Activated B cell treated with CpG ODN at 0.5 μM for 24 hours (primary cell): ENCODE measurements around the gene S100A3. TPM values are rescaled to one million over a fixed set of nuclear protein-coding genes. Genes with fewer than 3 reads are reported as not detected.
"Not testable (repeated sequence)": the region's sequence is repeated elsewhere in the genome, so short reads cannot be mapped to it uniquely, and the experiment has no call there.

Source experiments
- ATAC-seq: fragments of 200-7000 bp; cut with Tn5 transposase; one replicate; pipeline ENCODE4 v1.10.0; 2021; ENCODE audit warnings: low read depth, mild to moderate bottlenecking, moderate library complexity
- CTCF ChIA-PET: fragments of 350-600 bp; sonication (Branson Sonifier 250); formaldehyde crosslinking; loops from one replicate; lab custom pipeline; 2021; ENCODE audit warnings: antibody characterized with exemption; lab: Charles Lee
- POLR2A ChIA-PET: fragments of 350-600 bp; sonication (Branson Sonifier 250); formaldehyde crosslinking; loops from one replicate; lab custom pipeline; 2021; ENCODE audit warnings: antibody characterized with exemption; lab: Charles Lee
- DNase-seq: peaks from one replicate; pipeline ENCODE4 v3.0.0; 2022
- H3K27ac Mint-ChIP-seq: one replicate; pipeline ENCODE4 v1.8.0; 2020; ENCODE audit warnings: mixed read lengths
- H3K27me3 Mint-ChIP-seq: one replicate; pipeline ENCODE4 v1.8.0; 2021; ENCODE audit warnings: mixed read lengths
- H3K36me3 Mint-ChIP-seq: one replicate; pipeline ENCODE4 v1.8.0; 2021; ENCODE audit warnings: low read depth, mixed read lengths
- H3K4me1 Mint-ChIP-seq: one replicate; pipeline ENCODE4 v1.8.0; 2021; ENCODE audit warnings: mixed read lengths
- H3K4me3 Mint-ChIP-seq: one replicate; pipeline ENCODE4 v1.8.0; 2020; ENCODE audit warnings: mild to moderate bottlenecking, mixed read lengths
- H3K9me3 Mint-ChIP-seq: one replicate; pipeline ENCODE4 v1.8.0; 2020; ENCODE audit warnings: mixed read lengths
- intact Hi-C: fragments of 100-400 bp; cut with micrococcal nuclease; formaldehyde crosslinking; loops from one replicate; pipeline ENCODE4 v1.15.1; 2024
- total RNA-seq: library from RNA; stranded (reverse); gene quantifications from 2 replicates; pipeline ENCODE4 v1.2.3, GENCODE V29; 2022
- TF ChIP-seq, protein P1 (sequence below): fragments of 200-600 bp; IDR thresholded peaks from one replicate; pipeline ENCODE4 v1.8.0; 2022; ENCODE audit warnings: antibody characterized with exemption, mild to moderate bottlenecking

The S100A3 gene
- total RNA-seq, 1 donor from 2014 or later, result not detected

DNA sequence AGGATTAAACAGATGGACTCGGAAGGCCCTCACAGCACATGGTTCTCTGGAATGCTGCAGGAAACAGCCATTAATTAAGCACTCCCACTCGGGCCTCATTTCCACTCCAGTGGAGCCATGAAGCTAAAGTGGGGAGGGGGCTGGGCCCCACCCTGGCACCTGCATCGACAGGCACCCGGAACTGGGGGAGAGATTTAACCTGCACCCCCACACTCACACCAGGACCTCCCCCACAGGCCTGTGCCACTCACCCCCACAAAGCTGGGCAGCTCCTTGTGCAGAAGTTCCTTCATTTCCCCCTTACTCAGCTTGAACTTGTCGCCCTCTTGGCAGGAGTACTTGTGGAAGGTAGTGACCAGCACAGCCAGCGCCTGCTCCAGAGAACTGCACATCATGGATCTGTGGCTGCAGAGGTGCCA lies 14.4 kb upstream of the S100A3 start:
- POLR2A ChIA-PET, result interaction anchor here (0.6 to 4.3 kb wide), 4 partner anchors 13 to 109 kb away, joined by 3 to 115 read pairs (median 26); partner anchors contain the start of genes S100A4 and S100A6

GRCh38 chr1:153562021-153562420 lies 13.0 kb upstream of the S100A3 start:
- POLR2A ChIA-PET, result interaction anchor here (0.6 to 0.9 kb wide), 2 partner anchors 23 to 425 kb away, joined by 3 to 4 read pairs; no protein-coding TSS in a partner anchor
- CTCF ChIA-PET, result interaction anchor here (1.4 kb wide), 1 partner anchor 29 kb away, joined by 4 read pairs; no protein-coding TSS in a partner anchor
- H3K36me3 Mint-ChIP-seq, H3K9me3 Mint-ChIP-seq, ATAC-seq, intact Hi-C loops, DNase-seq, H3K4me3 Mint-ChIP-seq, H3K27me3 Mint-ChIP-seq, H3K27ac Mint-ChIP-seq: not testable (repeated sequence)
- H3K4me1 Mint-ChIP-seq, result peaks cover 21% of the 10 kb centered on the region

More for the DNA sequence above, 14.4 kb upstream of the S100A3 start:
- no peaks in the 10 kb centered on the region for H3K36me3 Mint-ChIP-seq
- H3K4me1 Mint-ChIP-seq, result peaks cover 32% of the 10 kb centered on the region
- intact Hi-C loops, result no loop called here
- H3K4me3 Mint-ChIP-seq, result no peak overlapping the region
- no peaks in the 10 kb centered on the region for H3K27me3 Mint-ChIP-seq
- DNase-seq, result no peak
- no peaks in the 10 kb centered on the region for H3K9me3 Mint-ChIP-seq
- TF ChIP-seq, protein P1, sequence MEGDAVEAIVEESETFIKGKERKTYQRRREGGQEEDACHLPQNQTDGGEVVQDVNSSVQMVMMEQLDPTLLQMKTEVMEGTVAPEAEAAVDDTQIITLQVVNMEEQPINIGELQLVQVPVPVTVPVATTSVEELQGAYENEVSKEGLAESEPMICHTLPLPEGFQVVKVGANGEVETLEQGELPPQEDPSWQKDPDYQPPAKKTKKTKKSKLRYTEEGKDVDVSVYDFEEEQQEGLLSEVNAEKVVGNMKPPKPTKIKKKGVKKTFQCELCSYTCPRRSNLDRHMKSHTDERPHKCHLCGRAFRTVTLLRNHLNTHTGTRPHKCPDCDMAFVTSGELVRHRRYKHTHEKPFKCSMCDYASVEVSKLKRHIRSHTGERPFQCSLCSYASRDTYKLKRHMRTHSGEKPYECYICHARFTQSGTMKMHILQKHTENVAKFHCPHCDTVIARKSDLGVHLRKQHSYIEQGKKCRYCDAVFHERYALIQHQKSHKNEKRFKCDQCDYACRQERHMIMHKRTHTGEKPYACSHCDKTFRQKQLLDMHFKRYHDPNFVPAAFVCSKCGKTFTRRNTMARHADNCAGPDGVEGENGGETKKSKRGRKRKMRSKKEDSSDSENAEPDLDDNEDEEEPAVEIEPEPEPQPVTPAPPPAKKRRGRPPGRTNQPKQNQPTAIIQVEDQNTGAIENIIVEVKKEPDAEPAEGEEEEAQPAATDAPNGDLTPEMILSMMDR, result no peak
- no peak for ATAC-seq
- H3K27ac Mint-ChIP-seq, result no peak overlapping the region
- CTCF ChIA-PET, result interaction anchor here (1.0 to 1.2 kb wide), 3 partner anchors 9 to 30 kb away, joined by 3 to 4 read pairs (median 3); partner anchors contain the start of gene S100A6

DNA sequence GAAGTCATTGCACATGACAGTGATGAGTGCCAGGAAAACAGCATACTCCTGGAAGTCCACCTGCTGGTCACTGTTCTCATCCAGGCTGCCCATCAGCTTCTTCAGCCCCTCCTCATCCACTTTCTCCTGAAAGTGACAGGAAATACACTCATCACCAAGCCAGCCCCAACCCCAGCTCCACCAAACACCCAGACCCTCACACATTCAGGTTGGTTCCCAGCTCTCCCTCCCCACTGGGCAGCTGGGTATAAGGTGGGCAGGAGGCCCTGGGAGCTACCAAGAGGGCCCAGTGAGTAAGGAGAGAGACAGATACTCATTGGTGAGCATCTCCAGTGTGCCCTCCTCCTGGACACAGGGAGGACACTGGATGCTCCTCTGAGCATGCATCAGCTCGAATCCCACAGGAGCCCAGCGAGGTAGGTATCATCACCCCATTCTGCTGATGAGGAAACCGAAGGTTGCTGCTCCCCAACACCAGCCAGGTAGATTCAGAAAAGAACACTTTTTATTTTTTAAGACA lies 12.5 kb upstream of the S100A3 start:
- H3K36me3 Mint-ChIP-seq, result no peaks in the 10 kb centered on the region
- H3K27me3 Mint-ChIP-seq, result no peaks in the 10 kb centered on the region
- ATAC-seq (no peak), DNase-seq (no peak)
- no peak overlapping the region for H3K27ac Mint-ChIP-seq
- TF ChIP-seq, protein P1, result no peak
- ChIA-PET POLR2A (no interaction called here), CTCF (interaction anchor here (1.4 kb wide), 1 partner anchor 28 kb away, joined by 4 read pairs; no protein-coding TSS in a partner anchor)
- intact Hi-C loops, result no loop called here
- no peak overlapping the region for H3K4me3 Mint-ChIP-seq
- no peaks in the 10 kb centered on the region for H3K9me3 Mint-ChIP-seq
- H3K4me1 Mint-ChIP-seq, result peaks cover 16% of the 10 kb centered on the region

DNA sequence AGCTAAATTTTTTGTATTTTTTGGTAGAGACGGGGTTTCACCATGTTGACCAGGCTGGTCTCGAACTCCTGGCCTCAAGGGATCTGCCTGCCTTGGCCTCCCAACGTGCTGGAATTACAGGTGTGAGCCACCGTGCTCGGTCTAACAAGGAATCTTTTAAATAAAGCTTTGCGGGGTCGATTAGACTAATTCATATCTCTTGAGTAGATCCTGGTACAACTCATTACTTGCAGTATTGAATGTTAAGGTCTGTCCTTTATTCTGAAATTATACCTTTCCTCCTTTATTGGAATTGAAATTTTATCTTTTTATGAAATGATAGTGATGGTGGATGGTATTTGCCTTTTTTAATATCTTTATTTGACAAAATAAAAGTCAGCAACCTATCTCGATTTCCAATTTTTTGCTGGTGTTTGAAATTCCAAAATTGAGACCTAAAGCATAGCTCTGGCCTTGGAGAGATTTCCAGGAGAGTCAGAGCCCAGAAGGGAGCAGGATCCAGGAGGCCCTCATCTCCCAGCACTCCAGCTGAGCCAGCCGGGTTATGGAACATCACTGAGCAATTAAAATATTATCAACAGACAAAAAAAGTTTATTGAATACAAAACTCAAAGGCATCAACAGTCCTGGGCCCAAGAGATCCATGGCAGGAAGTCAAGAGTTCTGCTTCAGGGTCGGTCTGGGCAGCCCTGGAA lies 11.9 kb upstream of the S100A3 start:
- Mint-ChIP-seq H3K4me3 (no peak overlapping the region), H3K4me1 (peaks cover 11% of the 10 kb centered on the region), H3K27ac (no peak overlapping the region), H3K36me3 (no peaks in the 10 kb centered on the region), H3K27me3 (no peaks in the 10 kb centered on the region), H3K9me3 (no peaks in the 10 kb centered on the region)
- intact Hi-C loops, result no loop called here
- ChIA-PET CTCF (interaction anchor here (1.4 kb wide), 1 partner anchor 28 kb away, joined by 4 read pairs; no protein-coding TSS in a partner anchor), POLR2A (no interaction called here)
- DNase-seq (no peak), ATAC-seq (no peak)
- TF ChIP-seq, protein P1, result no peak

DNA sequence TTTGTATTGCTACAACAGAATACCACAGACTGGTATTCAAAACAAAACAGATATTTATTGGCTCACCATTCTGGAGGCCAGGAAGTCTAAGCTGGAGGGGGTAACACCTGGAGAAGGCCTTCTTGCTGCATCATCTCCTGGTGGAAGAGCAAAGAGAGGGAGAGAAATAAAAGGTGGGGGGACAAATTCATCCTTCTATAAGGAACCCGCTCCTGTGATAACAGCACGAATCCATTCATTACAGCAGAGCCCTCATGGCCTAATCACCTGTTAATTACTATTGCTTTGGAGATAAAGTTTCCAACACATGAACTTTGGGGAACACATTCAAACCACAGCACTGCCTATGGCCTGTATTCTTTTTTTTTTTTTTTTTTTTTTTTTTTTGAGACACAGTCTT lies 11.2 kb upstream of the S100A3 start:
- CTCF ChIA-PET, result interaction anchor here (0.9 kb wide), 1 partner anchor 27 kb away, joined by 3 read pairs; no protein-coding TSS in a partner anchor
- no peak overlapping the region for H3K27ac Mint-ChIP-seq
- intact Hi-C loops, result no loop called here

More for the DNA sequence above, 11.2 kb upstream of the S100A3 start:
- Mint-ChIP-seq H3K27me3 (no peaks in the 10 kb centered on the region), H3K36me3 (no peaks in the 10 kb centered on the region), H3K4me1 (peaks cover 5% of the 10 kb centered on the region), H3K4me3 (no peak overlapping the region), H3K9me3 (no peaks in the 10 kb centered on the region)
- TF ChIP-seq, protein P1, result no peak
- DNase-seq, result no peak
- no peak for ATAC-seq
- POLR2A ChIA-PET, result no interaction called here
